ENCODE measurements around the gene SLC46A1. TPM values are rescaled to one million over a fixed set of nuclear protein-coding genes. Genes with fewer than 3 reads are reported as not detected.

The SLC46A1 gene
- total and polyA plus RNA-seq, 2 of the 13 experiments (the other 11 are each of a cell fraction or from before 2014, with no cell fraction given) = 19.6 to 22.6 TPM

DNA sequence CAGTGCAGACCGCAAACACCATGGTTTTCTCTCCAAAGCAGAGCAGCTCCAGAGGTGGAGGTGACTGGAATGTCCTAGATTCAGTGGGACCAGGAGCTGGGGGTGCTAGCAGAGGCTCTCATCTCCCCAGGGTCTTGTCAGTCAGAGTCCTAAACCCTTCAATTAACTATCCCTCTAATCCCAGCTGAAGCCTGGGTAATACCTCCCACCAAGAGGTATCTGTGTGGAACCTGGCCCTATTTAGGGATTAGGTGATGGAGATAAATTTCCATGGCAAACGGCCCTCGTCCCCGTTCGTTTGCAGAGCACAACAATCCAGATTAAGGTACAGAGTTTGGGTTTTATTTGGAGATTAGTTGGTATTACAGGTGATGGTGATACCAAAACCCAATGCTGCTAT is 42.8 kb downstream of the SLC46A1 start:
- DNase-seq (ENCODE audit: low spot score) = no peak
- Histone ChIP-seq H3K79me2 (ENCODE audit: insufficient read depth, low read length) (peaks cover 11% of the 10 kb centered on the region), H2AFZ (ENCODE audit: low read length) (no peak overlapping the region), H3K4me3 (replicated peaks in 1 of 3; ENCODE audit: insufficient read depth in 1 of 3, low read depth in 2 of 3, low read length in 3 of 3) (no peak overlapping the region), H4K20me1 (ENCODE audit: insufficient read depth, low read length) (no peaks in the 10 kb centered on the region), H3K27ac (ENCODE audit: extremely low read length, insufficient read depth, low read length) (no peak overlapping the region), H3K4me1 (ENCODE audit: insufficient read depth, low read length) (peaks cover 33% of the 10 kb centered on the region), H3K36me3 (replicated peaks in 1 of 2; ENCODE audit: control insufficient read depth in 1 of 2, insufficient read depth in 2 of 2, low read length in 2 of 2) (peaks cover 19 to 41% of the 10 kb centered on the region in 2 experiments), H3K9ac (ENCODE audit: insufficient read depth, low read depth, low read length) (no peak overlapping the region), H3K9me3 (ENCODE audit: low read length) (no peaks in the 10 kb centered on the region), H3K4me2 (ENCODE audit: low read depth, low read length) (no peak overlapping the region), H3K27me3 (ENCODE audit: control insufficient read depth in 1 of 2, insufficient read depth in 2 of 2, low read length in 2 of 2) (no peaks in the 10 kb centered on the region; a peak in 1 of 5 replicates)
- no peak for TF ChIP-seq NR2F2 (IDR thresholded peaks at IDR 0.05; ENCODE audit: borderline replicate concordance, low read depth)
- 0 out of 2 replicates have a peak, but pooled peaks have one; percentile 12 for TF ChIP-seq POLR2G (IDR thresholded peaks at IDR 0.05; ENCODE audit: low read depth, low read length)
- no peak for ATAC-seq
- no peak for FAIRE-seq
- ChIA-PET CTCF (ENCODE audit: low intra/inter-chr PET ratio, low total read pairs) (no interaction called here), POLR2A (interaction anchor here (1.1 to 1.6 kb wide), 2 partner anchors 8 to 28 kb away, joined by 3 to 5 read pairs; partner anchors contain the start of genes IFT20 and TNFAIP1)
- no TSS peak for BruUV-seq (replicated peaks)
- intact Hi-C loops (cut with micrococcal nuclease; ENCODE audit: unreplicated experiment) (no loop called here), in situ Hi-C loops (cut with HindIII; ENCODE audit: extremely low pct_ligation_motif_present, low pct_unique_long_range_greater_than_20kb) (no loop called here)
- WGBS (ENCODE audit: low lambda C conversion rate) = 97% methylated on average over 5 of the region's 5 CpGs

DNA sequence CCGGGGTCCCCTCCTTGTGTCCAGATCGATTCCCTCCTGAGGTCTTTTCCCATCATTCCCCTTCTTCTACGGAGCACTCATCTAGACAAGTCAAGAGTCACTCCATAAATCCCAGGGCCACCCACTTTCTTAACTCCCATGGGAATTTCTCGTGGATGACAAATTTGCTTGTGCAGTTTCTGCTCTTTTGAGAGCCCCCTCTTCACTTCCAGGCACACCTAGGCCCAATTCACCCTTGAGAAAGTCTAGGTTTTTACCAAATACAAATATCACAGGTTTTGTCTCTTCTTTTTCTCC is 48.2 kb downstream of the SLC46A1 start:
- Histone ChIP-seq H3K36me3 (replicated peaks in 1 of 2; ENCODE audit: control insufficient read depth in 1 of 2, insufficient read depth in 2 of 2, low read length in 2 of 2) (peaks cover 24 to 49% of the 10 kb centered on the region in 2 experiments), H2AFZ (ENCODE audit: low read length) (no peak overlapping the region), H3K9me3 (ENCODE audit: low read length) (no peaks in the 10 kb centered on the region), H3K4me1 (ENCODE audit: insufficient read depth, low read length) (peaks cover 36% of the 10 kb centered on the region), H4K20me1 (ENCODE audit: insufficient read depth, low read length) (no peaks in the 10 kb centered on the region), H3K27ac (ENCODE audit: extremely low read length, insufficient read depth, low read length) (peak overlapping the region; percentile 71), H3K4me3 (replicated peaks in 1 of 3; ENCODE audit: insufficient read depth in 1 of 3, low read depth in 2 of 3, low read length in 3 of 3) (peak overlapping the region; percentile 93 to 98 (median 97)), H3K27me3 (ENCODE audit: control insufficient read depth in 1 of 2, insufficient read depth in 2 of 2, low read length in 2 of 2) (no peaks in the 10 kb centered on the region; a peak in 1 of 5 replicates), H3K4me2 (ENCODE audit: low read depth, low read length) (peak overlapping the region; percentile 94), H3K79me2 (ENCODE audit: insufficient read depth, low read length) (peaks cover 38% of the 10 kb centered on the region), H3K9ac (ENCODE audit: insufficient read depth, low read depth, low read length) (peak overlapping the region; percentile 96)
- intact Hi-C loops (cut with micrococcal nuclease; ENCODE audit: unreplicated experiment) = no loop called here
- ATAC-seq (no peak), DNase-seq (ENCODE audit: low spot score) (no peak), FAIRE-seq (peak; percentile 23)
- in situ Hi-C loops (cut with HindIII; ENCODE audit: extremely low pct_ligation_motif_present, low pct_unique_long_range_greater_than_20kb) = no loop called here
- ChIA-PET POLR2A (interaction anchor here (0.6 to 5.2 kb wide), 17 partner anchors 11 to 317 kb away, joined by 3 to 183 read pairs (median 7); partner anchors contain the start of genes IFT20, SARM1, SEBOX and SLC46A1), CTCF (ENCODE audit: low intra/inter-chr PET ratio, low total read pairs) (no interaction called here)
- WGBS (ENCODE audit: low lambda C conversion rate) = 0% methylated on average over 4 of the region's 4 CpGs
- TSS peak; percentile 78 for BruUV-seq (replicated peaks)
- TF ChIP-seq ZSCAN29 (CRISPR knock-in tag; conservative IDR thresholded peaks at IDR 0.05) (0 out of 2 replicates have a peak, but pooled peaks have one; percentile 1), NCOA1 (CRISPR knock-in tag; IDR thresholded peaks at IDR 0.05) (0 out of 2 replicates have a peak, but pooled peaks have one; percentile 37), KDM5A (IDR thresholded peaks at IDR 0.05; ENCODE audit: borderline replicate concordance, low read length) (peak; percentile 96), ZNF879 (CRISPR knock-in tag; IDR thresholded peaks at IDR 0.05) (no peak)
- TF ChIP-seq, protein P1, sequence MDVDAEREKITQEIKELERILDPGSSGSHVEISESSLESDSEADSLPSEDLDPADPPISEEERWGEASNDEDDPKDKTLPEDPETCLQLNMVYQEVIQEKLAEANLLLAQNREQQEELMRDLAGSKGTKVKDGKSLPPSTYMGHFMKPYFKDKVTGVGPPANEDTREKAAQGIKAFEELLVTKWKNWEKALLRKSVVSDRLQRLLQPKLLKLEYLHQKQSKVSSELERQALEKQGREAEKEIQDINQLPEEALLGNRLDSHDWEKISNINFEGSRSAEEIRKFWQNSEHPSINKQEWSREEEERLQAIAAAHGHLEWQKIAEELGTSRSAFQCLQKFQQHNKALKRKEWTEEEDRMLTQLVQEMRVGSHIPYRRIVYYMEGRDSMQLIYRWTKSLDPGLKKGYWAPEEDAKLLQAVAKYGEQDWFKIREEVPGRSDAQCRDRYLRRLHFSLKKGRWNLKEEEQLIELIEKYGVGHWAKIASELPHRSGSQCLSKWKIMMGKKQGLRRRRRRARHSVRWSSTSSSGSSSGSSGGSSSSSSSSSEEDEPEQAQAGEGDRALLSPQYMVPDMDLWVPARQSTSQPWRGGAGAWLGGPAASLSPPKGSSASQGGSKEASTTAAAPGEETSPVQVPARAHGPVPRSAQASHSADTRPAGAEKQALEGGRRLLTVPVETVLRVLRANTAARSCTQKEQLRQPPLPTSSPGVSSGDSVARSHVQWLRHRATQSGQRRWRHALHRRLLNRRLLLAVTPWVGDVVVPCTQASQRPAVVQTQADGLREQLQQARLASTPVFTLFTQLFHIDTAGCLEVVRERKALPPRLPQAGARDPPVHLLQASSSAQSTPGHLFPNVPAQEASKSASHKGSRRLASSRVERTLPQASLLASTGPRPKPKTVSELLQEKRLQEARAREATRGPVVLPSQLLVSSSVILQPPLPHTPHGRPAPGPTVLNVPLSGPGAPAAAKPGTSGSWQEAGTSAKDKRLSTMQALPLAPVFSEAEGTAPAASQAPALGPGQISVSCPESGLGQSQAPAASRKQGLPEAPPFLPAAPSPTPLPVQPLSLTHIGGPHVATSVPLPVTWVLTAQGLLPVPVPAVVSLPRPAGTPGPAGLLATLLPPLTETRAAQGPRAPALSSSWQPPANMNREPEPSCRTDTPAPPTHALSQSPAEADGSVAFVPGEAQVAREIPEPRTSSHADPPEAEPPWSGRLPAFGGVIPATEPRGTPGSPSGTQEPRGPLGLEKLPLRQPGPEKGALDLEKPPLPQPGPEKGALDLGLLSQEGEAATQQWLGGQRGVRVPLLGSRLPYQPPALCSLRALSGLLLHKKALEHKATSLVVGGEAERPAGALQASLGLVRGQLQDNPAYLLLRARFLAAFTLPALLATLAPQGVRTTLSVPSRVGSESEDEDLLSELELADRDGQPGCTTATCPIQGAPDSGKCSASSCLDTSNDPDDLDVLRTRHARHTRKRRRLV (CRISPR knock-in tag; IDR thresholded peaks at IDR 0.05) = peak; percentile 19; the same call in 1 of the 2 replicates
